KG1 (cell line): ENCODE data around the gene AUH.

Source experiments
- DNase-seq: peaks from one replicate; lab custom pipeline; 2025; lab: John Stamatoyannopoulos, UW

The AUH gene

GRCh38 chr9:91338681-91339080 lies 23.0 kb downstream of the AUH start:
- no peak for DNase-seq

GRCh38 chr9:91336786-91337185 lies 24.9 kb downstream of the AUH start:
- no peak for DNase-seq

- DNase-seq = no peak
These were observed 27.7 kb downstream of the AUH start for GRCh38 chr9:91334053-91334452.

- DNase-seq = no peak
These were observed 28.2 kb downstream of the AUH start for GRCh38 chr9:91333551-91333950.

- DNase-seq = no peak
These were observed 29.0 kb downstream of the AUH start for GRCh38 chr9:91332546-91333231.

- no peak for DNase-seq
These were observed 29.9 kb downstream of the AUH start for GRCh38 chr9:91331849-91332248.

- no peak for DNase-seq
These were observed 33.5 kb downstream of the AUH start for GRCh38 chr9:91328186-91328585.

- no peak for DNase-seq
These were observed 40.0 kb downstream of the AUH start for GRCh38 chr9:91321691-91322090.

GRCh38 chr9:91320299-91320698 lies 41.4 kb downstream of the AUH start:
- no peak for DNase-seq

- no peak for DNase-seq
These were observed 45.6 kb downstream of the AUH start for GRCh38 chr9:91316093-91316492.

- no peak for DNase-seq
These were observed 46.5 kb downstream of the AUH start for GRCh38 chr9:91315191-91315590.

GRCh38 chr9:91312717-91313325 lies 48.9 kb downstream of the AUH start:
- no peak for DNase-seq

- DNase-seq = no peak
These were observed 51.7 kb downstream of the AUH start for GRCh38 chr9:91310037-91310436.

- DNase-seq = no peak
These were observed 53.5 kb downstream of the AUH start for GRCh38 chr9:91308191-91308590.

- DNase-seq = no peak
These were observed 54.4 kb downstream of the AUH start for GRCh38 chr9:91307279-91307678.

- DNase-seq = no peak
These were observed 55.5 kb downstream of the AUH start for GRCh38 chr9:91306296-91306630.

- DNase-seq = no peak
These were observed 56.0 kb downstream of the AUH start for GRCh38 chr9:91305596-91306295.

- no peak for DNase-seq
These were observed 57.8 kb downstream of the AUH start for GRCh38 chr9:91303741-91304415.

GRCh38 chr9:91302831-91303230 lies 58.9 kb downstream of the AUH start:
- DNase-seq = no peak

- no peak for DNase-seq
These were observed 60.6 kb downstream of the AUH start for GRCh38 chr9:91301161-91301560.

- no peak for DNase-seq
These were observed 63.4 kb downstream of the AUH start for GRCh38 chr9:91298311-91298710.

- no peak for DNase-seq
These were observed 64.4 kb downstream of the AUH start for GRCh38 chr9:91297306-91297705.

- no peak for DNase-seq
These were observed 65.4 kb downstream of the AUH start for GRCh38 chr9:91296354-91296753.
